ENCODE results near the gene RDH8. TPM values are rescaled to one million over a fixed set of nuclear protein-coding genes. Genes with fewer than 3 reads are reported as not detected.

RDH8 gene
- polyA plus RNA-seq, 2 of the 4 experiments (the other 2 are of a cell fraction), result 0.05 TPM; not detected in 1

- CTCF ChIA-PET, result interaction anchor here (0.9 to 1.8 kb wide), 3 partner anchors 9 to 89 kb away, joined by 3 to 8 read pairs (median 5); no protein-coding TSS in a partner anchor
- FAIRE-seq, result no peak
- WGBS (ENCODE audit: missing lambda C conversion rate), result 57% methylated on average over 4 of the region's 5 CpGs
Measured at GRCh38 chr19:10019246-10019645, 6.0 kb downstream of the RDH8 start.

GRCh38 chr19:10020851-10021250 lies 7.6 kb downstream of the RDH8 start:
- FAIRE-seq, result no peak
- CTCF ChIA-PET, result interaction anchor here (0.6 to 3.8 kb wide), 5 partner anchors 15 to 90 kb away, joined by 3 to 17 read pairs (median 5); no protein-coding TSS in a partner anchor
- Histone ChIP-seq H3K27ac (no peak overlapping the region), H3K9me3 (no peaks in the 10 kb centered on the region), H3K4me3 (no peak overlapping the region), H3K4me1 (no peaks in the 10 kb centered on the region), H3K4me2 (no peak overlapping the region)
- no peak for DNase-seq (ENCODE audit: low read depth in 1 of 2, low spot score in 1 of 2)
- ATAC-seq, result no peak
- TF ChIP-seq RAD21 (conservative IDR thresholded peaks at IDR 0.05 in 1 of 2, IDR thresholded peaks at IDR 0.05 in 1 of 2) (no peak), KDM5A (IDR thresholded peaks at IDR 0.05) (no peak), ZSCAN20 (CRISPR knock-in tag; IDR thresholded peaks at IDR 0.05) (no peak), CBX2 (IDR thresholded peaks at IDR 0.05; ENCODE audit: borderline replicate concordance, low read depth) (no peak), REST (IDR thresholded peaks at IDR 0.05) (no peak), HOXB13 (CRISPR knock-in tag; IDR thresholded peaks at IDR 0.05; ENCODE audit: low read depth) (no peak), HOXA7 (CRISPR knock-in tag; IDR thresholded peaks at IDR 0.05) (no peak)
- POLR2A ChIA-PET, result no interaction called here
- 58% methylated on average over 6 of the region's 6 CpGs for WGBS (ENCODE audit: missing lambda C conversion rate)

More at GRCh38 chr19:10019246-10019645, 6.0 kb downstream of the RDH8 start:
- DNase-seq (ENCODE audit: low read depth in 1 of 2, low spot score in 1 of 2) (no peak), ATAC-seq (no peak)
- POLR2A ChIA-PET, result no interaction called here
- Histone ChIP-seq H3K4me1 (no peaks in the 10 kb centered on the region), H3K9me3 (no peaks in the 10 kb centered on the region), H3K27ac (no peak overlapping the region), H3K4me2 (no peak overlapping the region), H3K4me3 (no peak overlapping the region)
- no peak for TF ChIP-seq JUN (IDR thresholded peaks at IDR 0.05)

GRCh38 chr19:10021446-10021845 lies 8.2 kb downstream of the RDH8 start:
- no peak for TF ChIP-seq ZSCAN20 (CRISPR knock-in tag; IDR thresholded peaks at IDR 0.05)
- no peak for TF ChIP-seq ESRRA (IDR thresholded peaks at IDR 0.05; ENCODE audit: borderline replicate concordance, low read length)
- no peak for TF ChIP-seq MAX (IDR thresholded peaks at IDR 0.05)
- TF ChIP-seq SMC3 (IDR thresholded peaks at IDR 0.05), result no peak
- no peak for TF ChIP-seq GATA3 (IDR thresholded peaks at IDR 0.05; ENCODE audit: borderline replicate concordance)
- no peak for TF ChIP-seq FOSL2 (IDR thresholded peaks at IDR 0.05)
- no peak for TF ChIP-seq FOSL2 (CRISPR knock-in tag; IDR thresholded peaks at IDR 0.05)
- no peak for TF ChIP-seq RNF2 (IDR thresholded peaks at IDR 0.05; ENCODE audit: borderline replicate concordance, low read depth)
- TF ChIP-seq CBX2 (IDR thresholded peaks at IDR 0.05; ENCODE audit: borderline replicate concordance, low read depth), result no peak
- TF ChIP-seq E2F6 (IDR thresholded peaks at IDR 0.05; ENCODE audit: borderline replicate concordance, low read depth), result no peak
- no peak for TF ChIP-seq USF2 (IDR thresholded peaks at IDR 0.05)
- no peak for ATAC-seq
- Histone ChIP-seq H3K4me3 (no peak overlapping the region), H3K27ac (no peak overlapping the region), H3K4me1 (no peaks in the 10 kb centered on the region), H3K4me2 (no peak overlapping the region), H3K9me3 (no peaks in the 10 kb centered on the region)
- 84% methylated on average over 20 of the region's 23 CpGs for WGBS (ENCODE audit: missing lambda C conversion rate)
- CTCF ChIA-PET, result interaction anchor here (0.6 to 3.8 kb wide), 6 partner anchors 9 to 91 kb away, joined by 3 to 17 read pairs (median 4); partner anchors contain the start of gene RDH8
- POLR2A ChIA-PET, result no interaction called here
- no peak for FAIRE-seq
- no peak for DNase-seq (ENCODE audit: low read depth in 1 of 2, low spot score in 1 of 2)
